H9 (cell line): ENCODE data around the gene TOB2. TPM values are rescaled to one million over a fixed set of nuclear protein-coding genes. Genes with fewer than 3 reads are reported as not detected.

Experiments used
- DNase-seq: peaks from one replicate; pipeline ENCODE4 v3.0.0-alpha.2; 2017
- H2AFZ ChIP-seq: one replicate; pipeline ENCODE4 v1.6.1; 2013; ENCODE audit warnings: mild to moderate bottlenecking, low read length, control low read depth, moderate library complexity
- H2AK5ac ChIP-seq: 2 replicates; pipeline ENCODE4 v1.6.1; 2013; ENCODE audit warnings: low read length, control low read depth, mixed read lengths; ENCODE audit not compliant: insufficient read length
- H2BK120ac ChIP-seq: one replicate; pipeline ENCODE4 v1.6.1; 2013; ENCODE audit warnings: low read depth, mild to moderate bottlenecking, low read length, control low read depth, inconsistent platforms; ENCODE audit not compliant: poor library complexity, severe bottlenecking
- H2BK12ac ChIP-seq: 2 replicates; pipeline ENCODE4 v1.6.1; 2013; ENCODE audit warnings: low read length, control low read depth, mixed read lengths, low read depth; ENCODE audit not compliant: insufficient read length
- H2BK15ac ChIP-seq: 2 replicates; pipeline ENCODE4 v1.6.1; 2013; ENCODE audit warnings: low read depth, low read length, control low read depth
- H2BK20ac ChIP-seq: one replicate; pipeline ENCODE4 v1.6.1; 2013; ENCODE audit warnings: low read depth, mild to moderate bottlenecking, low read length, control low read depth, inconsistent platforms; ENCODE audit not compliant: poor library complexity, severe bottlenecking
- H2BK5ac ChIP-seq: 2 replicates; pipeline ENCODE4 v1.6.1; 2013; ENCODE audit warnings: low read length, control low read depth, mixed read lengths; ENCODE audit not compliant: insufficient read length
- H3K14ac ChIP-seq: 2 replicates; pipeline ENCODE4 v1.6.1; 2013; ENCODE audit warnings: low read length, control low read depth; ENCODE audit not compliant: insufficient read depth
- H3K18ac ChIP-seq: 2 replicates; pipeline ENCODE4 v1.6.1; 2013; ENCODE audit warnings: low read depth, mild to moderate bottlenecking, mixed read lengths, low read length, control low read depth; ENCODE audit not compliant: insufficient read length
- H3K23ac ChIP-seq: 2 replicates; pipeline ENCODE4 v1.6.1; 2013; ENCODE audit warnings: low read length, control low read depth, mixed read lengths, low read depth; ENCODE audit not compliant: insufficient read length
- H3K23me2 ChIP-seq: 2 replicates; pipeline ENCODE4 v1.6.1; 2013; ENCODE audit warnings: low read depth, mild to moderate bottlenecking, mixed read lengths, low read length, control low read depth; ENCODE audit not compliant: insufficient read length, poor library complexity, severe bottlenecking
- H3K27ac ChIP-seq: 2 replicates; pipeline ENCODE4 v1.5.1; 2013; ENCODE audit warnings: low read length, control low read depth, mixed read lengths, low read depth; ENCODE audit not compliant: insufficient read length
- H3K27me3 ChIP-seq: 2 replicates; pipeline ENCODE4 v1.6.1; 2013; ENCODE audit warnings: low read length, control low read depth, inconsistent platforms; ENCODE audit not compliant: insufficient read depth
- H3K4ac ChIP-seq: 2 replicates; pipeline ENCODE4 v1.6.1; 2013; ENCODE audit warnings: low read depth, mild to moderate bottlenecking, control low read depth, inconsistent platforms, low read length, moderate library complexity
- H3K4me1 ChIP-seq: 2 replicates; pipeline ENCODE4 v1.6.1; 2013; ENCODE audit warnings: low read length, control low read depth, inconsistent platforms; ENCODE audit not compliant: insufficient read depth
- H3K4me2 ChIP-seq: 2 replicates; pipeline ENCODE4 v1.6.1; 2013; ENCODE audit warnings: low read length, control low read depth, mixed read lengths; ENCODE audit not compliant: insufficient read length, insufficient read depth
- H3K56ac ChIP-seq: 2 replicates; pipeline ENCODE4 v1.6.1; 2013; ENCODE audit warnings: low read depth, mild to moderate bottlenecking, mixed read lengths, low read length, control low read depth; ENCODE audit not compliant: insufficient read length
- H3K79me1 ChIP-seq: 2 replicates; pipeline ENCODE4 v1.6.1; 2013; ENCODE audit warnings: low read depth, mild to moderate bottlenecking, moderate library complexity, low read length, control low read depth, inconsistent platforms; ENCODE audit not compliant: insufficient read depth, poor library complexity, severe bottlenecking
- H3K79me2 ChIP-seq: 2 replicates; pipeline ENCODE4 v1.6.1; 2013; ENCODE audit warnings: low read length, control low read depth, inconsistent platforms; ENCODE audit not compliant: insufficient read depth
- H3K9ac ChIP-seq: 2 replicates; pipeline ENCODE4 v1.6.1; 2013; ENCODE audit warnings: low read length, control low read depth, mixed read lengths; ENCODE audit not compliant: insufficient read length; ENCODE audit errors: extremely low read depth
- H3K9me3 ChIP-seq: one replicate; pipeline ENCODE4 v1.6.1; 2013; ENCODE audit warnings: low read depth, low read length, inconsistent platforms; ENCODE audit not compliant: control insufficient read depth
- H3T11ph ChIP-seq: one replicate; pipeline ENCODE4 v1.6.1; 2013; ENCODE audit warnings: mild to moderate bottlenecking, low read length, control low read depth, inconsistent platforms
- H4K20me1 ChIP-seq: one replicate; pipeline ENCODE4 v1.6.1; 2013; ENCODE audit not compliant: control insufficient read depth, insufficient read length, insufficient read depth
- H4K5ac ChIP-seq: 2 replicates; pipeline ENCODE4 v1.6.1; 2013; ENCODE audit warnings: low read depth, mild to moderate bottlenecking, mixed read lengths, low read length, control low read depth; ENCODE audit not compliant: insufficient read length
- H4K8ac ChIP-seq: replicated peaks from 2 replicates; pipeline ENCODE4 v1.6.1; 2013; ENCODE audit warnings: low read length, control low read depth, mixed read lengths, low read depth; ENCODE audit not compliant: insufficient read length
- H4K91ac ChIP-seq: 2 replicates; pipeline ENCODE4 v1.6.1; 2013; ENCODE audit warnings: low read depth, mild to moderate bottlenecking, moderate library complexity, mixed read lengths, low read length, control low read depth; ENCODE audit not compliant: insufficient read length
- H3K27ac Mint-ChIP-seq, 3 experiments: 2 replicates in 2 of 3; 3 replicates in 1 of 3; pipeline ENCODE4 v1.8.0; 2020 to 2021; ENCODE audit warnings: mixed read lengths in 3 of 3, mild to moderate bottlenecking in 1 of 3, moderate library complexity in 1 of 3
- H3K27me3 Mint-ChIP-seq: 2 replicates; pipeline ENCODE4 v1.8.0; 2021; ENCODE audit warnings: low read depth, mild to moderate bottlenecking, moderate library complexity, mixed read lengths
- H3K36me3 Mint-ChIP-seq, 3 experiments: 2 replicates in 2 of 3; 3 replicates in 1 of 3; pipeline ENCODE4 v1.8.0; 2020 to 2021; ENCODE audit warnings: low read depth in 3 of 3, mixed read lengths in 3 of 3; ENCODE audit not compliant: insufficient read depth in 1 of 3
- H3K4me1 Mint-ChIP-seq, 2 experiments: 2 replicates each; pipeline ENCODE4 v1.8.0; 2020; ENCODE audit warnings: mixed read lengths in 2 of 2
- H3K4me3 Mint-ChIP-seq, 2 experiments: 2 replicates in 1 of 2; 3 replicates in 1 of 2; pipeline ENCODE4 v1.8.0; 2020 to 2021; ENCODE audit warnings: mild to moderate bottlenecking in 2 of 2, mixed read lengths in 2 of 2, moderate library complexity in 1 of 2
- H3K9me3 Mint-ChIP-seq, 2 experiments: 2 replicates in 1 of 2; 3 replicates in 1 of 2; pipeline ENCODE4 v1.8.0; 2020; ENCODE audit warnings: mild to moderate bottlenecking in 2 of 2, mixed read lengths in 2 of 2, moderate library complexity in 1 of 2
- CTCF ChIP-seq: fragments of 200-600 bp; sonication (generic); conservative IDR thresholded peaks from 3 replicates; pipeline ENCODE4 v1.8.0; 2021; ENCODE audit warnings: antibody characterized with exemption, mild to moderate bottlenecking
- WGBS: extraction: QIAGEN DNeasy Blood & Tissue Kit; methylation state at CpG from one replicate; pipeline ENCODE4 v1.1.7; 2013; ENCODE audit warnings: missing lambda C conversion rate, low lambda C conversion rate, mixed read lengths; ENCODE audit not compliant: insufficient read length; ENCODE audit errors: extremely low coverage; 5-methylcytosine and 5-hydroxymethylcytosine counted together
- total RNA-seq: library from RNA; stranded (reverse); gene quantifications from 2 replicates; pipeline ENCODE4 v1.2.1, GENCODE V29; 2021

Gene TOB2
- total RNA-seq, 1 experiment from 2014 or later: 75.8 TPM

- no peak overlapping the region for H2BK5ac ChIP-seq
- H4K20me1 ChIP-seq: no peaks in the 10 kb centered on the region
- H3K27me3 ChIP-seq: no peaks in the 10 kb centered on the region
- H3K23ac ChIP-seq: no peak overlapping the region
- no peak for TF ChIP-seq CTCF
- H3K27ac Mint-ChIP-seq: peak overlapping the region in 1 of 3 experiments; percentile 45; a peak in 1 of 7 replicates
- H2BK12ac ChIP-seq: no peak overlapping the region
- no peak overlapping the region for H2BK120ac ChIP-seq
- H2BK20ac ChIP-seq: no peak overlapping the region
- H4K91ac ChIP-seq: no peak overlapping the region
- H3K36me3 Mint-ChIP-seq: no peaks in the 10 kb centered on the region; a peak in 2 of 7 replicates
- peaks cover 16% of the 10 kb centered on the region for H3K4me1 ChIP-seq
- H3K4me3 Mint-ChIP-seq: no peak overlapping the region
- H3K56ac ChIP-seq: no peak overlapping the region
- H3K79me1 ChIP-seq: peaks cover 12% of the 10 kb centered on the region
- no peak overlapping the region for H2AK5ac ChIP-seq
- no peak overlapping the region; the same call in 1 of the 2 replicates for H3K14ac ChIP-seq
- H2BK15ac ChIP-seq: no peak overlapping the region
- no peak overlapping the region for H2AFZ ChIP-seq
- peak overlapping the region; percentile 17 for H3K4me2 ChIP-seq
- no peak overlapping the region for H4K5ac ChIP-seq
- H3K79me2 ChIP-seq: peaks cover 10% of the 10 kb centered on the region; the same call in 1 of the 2 replicates
- H3K4ac ChIP-seq: no peak overlapping the region
- H3K27me3 Mint-ChIP-seq: peaks cover 2% of the 10 kb centered on the region; the same call in 1 of the 2 replicates
- no peak overlapping the region for H3K18ac ChIP-seq
- no peak overlapping the region for H3T11ph ChIP-seq
- H3K27ac ChIP-seq: peak overlapping the region; percentile 36
- H3K9me3 Mint-ChIP-seq: no peaks in the 10 kb centered on the region
- WGBS: no CpG with 5 or more reads among the region's 4 CpGs
- H4K8ac ChIP-seq: no peak overlapping the region
- no peaks in the 10 kb centered on the region for H3K9me3 ChIP-seq
- peaks cover 55 to 66% of the 10 kb centered on the region in 2 experiments for H3K4me1 Mint-ChIP-seq
- no peaks in the 10 kb centered on the region for H3K23me2 ChIP-seq
- no peak for DNase-seq
- H3K9ac ChIP-seq: peak overlapping the region; percentile 50
Measured at GRCh38 chr22:41488076-41488475, 41.5 kb upstream of the TOB2 start.
